Activated T-helper 17 cell treated with anti-CD3 and anti-CD28 coated beads, Interleukin-2, amount 50 U/mL, for 72 hours (primary cell): ENCODE data around the gene SORL1. TPM values are rescaled to one million over a fixed set of nuclear protein-coding genes. Genes with fewer than 3 reads are reported as not detected.

Source experiments
- ATAC-seq: fragments of 150-1000 bp; cut with Tn5 transposase; replicated peaks from 2 replicates; pipeline ENCODE4 v1.10.0; 2021; ENCODE audit warnings: mild to moderate bottlenecking, moderate library complexity
- H3K27ac Mint-ChIP-seq: one replicate; pipeline ENCODE4 v1.8.0; 2022; ENCODE audit warnings: mixed read lengths
- H3K27me3 Mint-ChIP-seq: one replicate; pipeline ENCODE4 v1.8.0; 2022; ENCODE audit warnings: mixed read lengths
- H3K36me3 Mint-ChIP-seq: one replicate; pipeline ENCODE4 v1.8.0; 2022; ENCODE audit warnings: low read depth, mild to moderate bottlenecking, mixed read lengths
- H3K4me1 Mint-ChIP-seq: one replicate; pipeline ENCODE4 v1.8.0; 2022; ENCODE audit warnings: mixed read lengths
- H3K4me3 Mint-ChIP-seq: one replicate; pipeline ENCODE4 v1.8.0; 2022; ENCODE audit warnings: mild to moderate bottlenecking, mixed read lengths
- H3K9me3 Mint-ChIP-seq: one replicate; pipeline ENCODE4 v1.8.0; 2022; ENCODE audit warnings: mixed read lengths
- total RNA-seq, 2 donors: library from RNA; stranded (reverse); gene quantifications; one replicate each; pipeline ENCODE4 v1.2.3, GENCODE V29; 2022

The SORL1 gene
- total RNA-seq, 2 donors from 2014 or later = 47.1 to 98.5 TPM

GRCh38 chr11:121671283-121672168 lies 219.4 kb downstream of the SORL1 start:
- Mint-ChIP-seq H3K27me3 (no peaks in the 10 kb centered on the region), H3K27ac (no peak overlapping the region), H3K4me1 (peaks cover 5% of the 10 kb centered on the region), H3K9me3 (no peaks in the 10 kb centered on the region), H3K4me3 (no peak overlapping the region), H3K36me3 (no peaks in the 10 kb centered on the region)
- ATAC-seq = no peak

- H3K4me3 Mint-ChIP-seq = no peak overlapping the region
- H3K27ac Mint-ChIP-seq = no peak overlapping the region
- ATAC-seq = no peak
- no peaks in the 10 kb centered on the region for H3K27me3 Mint-ChIP-seq
- H3K4me1 Mint-ChIP-seq = peaks cover 5% of the 10 kb centered on the region
- no peaks in the 10 kb centered on the region for H3K9me3 Mint-ChIP-seq
- H3K36me3 Mint-ChIP-seq = no peaks in the 10 kb centered on the region
Measured at GRCh38 chr11:121672630-121673487, 220.7 kb downstream of the SORL1 start.

DNA sequence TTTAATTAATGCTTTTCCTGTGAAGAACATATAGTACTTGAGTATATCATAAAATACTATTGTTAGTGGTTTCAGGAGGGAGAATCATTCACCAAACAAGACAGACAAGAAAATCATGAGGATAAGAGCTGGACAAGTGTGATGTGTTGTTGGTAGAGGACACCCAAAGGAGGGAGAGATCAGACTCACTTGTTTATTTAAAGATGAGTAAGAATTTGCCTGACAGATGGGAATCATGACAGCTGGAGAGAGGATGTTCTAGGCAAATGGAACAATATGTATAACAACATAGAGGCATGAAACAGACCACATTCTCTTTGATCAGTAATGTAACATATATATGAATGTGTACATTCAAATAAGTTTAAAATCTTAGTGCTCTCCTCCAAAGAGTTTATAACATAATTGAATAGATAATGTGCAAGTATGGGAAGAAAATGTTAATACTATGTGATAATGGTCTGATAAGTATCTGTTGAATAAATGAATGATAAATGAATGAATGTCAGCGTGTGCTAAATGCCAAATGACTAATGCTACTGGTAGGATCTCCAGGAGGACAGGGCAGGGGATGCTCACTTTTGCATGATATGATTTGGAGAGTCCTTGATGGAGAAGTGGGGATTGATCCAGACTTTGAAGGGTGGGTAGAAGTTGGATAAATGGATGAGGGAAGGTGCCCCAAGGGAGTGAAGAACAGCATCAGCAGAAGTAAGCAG lies 229.6 kb downstream of the SORL1 start:
- Mint-ChIP-seq H3K4me1 (no peaks in the 10 kb centered on the region), H3K27ac (no peak overlapping the region), H3K27me3 (no peaks in the 10 kb centered on the region), H3K9me3 (no peaks in the 10 kb centered on the region), H3K36me3 (no peaks in the 10 kb centered on the region), H3K4me3 (no peak overlapping the region)
- no peak for ATAC-seq

Other genes with a start within 250 kb of the SORL1 start
- 10 to 100 TPM; 20.1 to 22.4 TPM for gene SC5D, start 159.5 kb upstream of the SORL1 start, total RNA-seq